HG03442 (cell line): ENCODE results near the gene ZNF275.
"Not testable (repeated sequence)": the region's sequence is repeated elsewhere in the genome, so short reads cannot be mapped to it uniquely, and the experiment has no call there.

Experiments used
- ATAC-seq: cut with Tn5 transposase; IDR thresholded peaks from one replicate; pipeline ENCODE4 v1.9.1; 2021; ENCODE audit warnings: mild to moderate bottlenecking, moderate library complexity; ENCODE audit not compliant: unreplicated experiment

Gene ZNF275

GRCh38 chrX:153318811-153319210 lies 15.1 kb upstream of the ZNF275 start:
- ATAC-seq, result no peak

- ATAC-seq, result no peak
These were observed 14.5 kb upstream of the ZNF275 start for GRCh38 chrX:153319295-153320046.

GRCh38 chrX:153320047-153320443 lies 13.9 kb upstream of the ZNF275 start:
- ATAC-seq, result not testable (repeated sequence)

- no peak for ATAC-seq
These were observed 13.3 kb upstream of the ZNF275 start for GRCh38 chrX:153320555-153321184.

GRCh38 chrX:153321381-153322124 lies 12.4 kb upstream of the ZNF275 start, which contains the start of gene PNMA6F:
Gene PNMA6F (minus strand): TSS chrX:153321767. CDS start chrX:153320674, 1,093 bp downstream.
- ATAC-seq, result no peak

- ATAC-seq, result no peak
These were observed 6.4 kb upstream of the ZNF275 start for GRCh38 chrX:153327561-153327960.

- no peak for ATAC-seq
These were observed 687 bp upstream of the ZNF275 start for GRCh38 chrX:153333266-153333665.

GRCh38 chrX:153334654-153335295 lies 822 bp downstream of the ZNF275 start:
- ATAC-seq, result no peak

- no peak for ATAC-seq
These were observed 2.4 kb downstream of the ZNF275 start for GRCh38 chrX:153336121-153336894.

GRCh38 chrX:153336988-153337387 lies 3.0 kb downstream of the ZNF275 start:
- ATAC-seq, result no peak

GRCh38 chrX:153338836-153339235 lies 4.9 kb downstream of the ZNF275 start:
- ATAC-seq, result no peak

GRCh38 chrX:153339662-153340061 lies 5.7 kb downstream of the ZNF275 start:
- no peak for ATAC-seq

GRCh38 chrX:153340111-153340510 lies 6.2 kb downstream of the ZNF275 start:
- no peak for ATAC-seq

- no peak for ATAC-seq
These were observed 9.0 kb downstream of the ZNF275 start for GRCh38 chrX:153342762-153343558.

GRCh38 chrX:153343674-153344073 lies 9.7 kb downstream of the ZNF275 start:
- no peak for ATAC-seq

- ATAC-seq, result no peak
These were observed 13.6 kb downstream of the ZNF275 start for GRCh38 chrX:153347530-153347929.

- ATAC-seq, result no peak
These were observed 14.5 kb downstream of the ZNF275 start for GRCh38 chrX:153348421-153348820.

GRCh38 chrX:153349952-153350351 lies 16.0 kb downstream of the ZNF275 start:
- ATAC-seq, result no peak

GRCh38 chrX:153351981-153352380 lies 18.0 kb downstream of the ZNF275 start:
- ATAC-seq, result no peak

- no peak for ATAC-seq
These were observed 18.9 kb downstream of the ZNF275 start for GRCh38 chrX:153352858-153353257.
